GM10248 (cell line): ENCODE data around the gene HSF5.
A peak's percentile ranks its signal among the peaks of the same experiment; 100 is the strongest.

Experiments
- CTCF ChIA-PET: fragments of 300-600 bp; sonication (Branson Sonifier 250); formaldehyde crosslinking; extraction: SDS; loops from one replicate; lab custom pipeline; 2021; ENCODE audit warnings: antibody characterized with exemption; lab: Yijun Ruan, JAX
- POLR2A ChIA-PET: fragments of 350-650 bp; sonication (Branson Sonifier 250); formaldehyde crosslinking; extraction: SDS; loops from one replicate; lab custom pipeline; 2020; ENCODE audit warnings: antibody characterized with exemption; lab: Yijun Ruan, JAX
- DNase-seq: peaks from one replicate; pipeline ENCODE4 v3.0.0; 2012; ENCODE audit errors: extremely low spot score
- CTCF ChIP-seq: IDR thresholded peaks from 2 replicates; pipeline ENCODE4 v1.5.1; 2012; ENCODE audit warnings: mild to moderate bottlenecking, low read depth; ENCODE audit errors: extremely low read depth, missing control alignments, control extremely low read depth

The HSF5 gene

DNA sequence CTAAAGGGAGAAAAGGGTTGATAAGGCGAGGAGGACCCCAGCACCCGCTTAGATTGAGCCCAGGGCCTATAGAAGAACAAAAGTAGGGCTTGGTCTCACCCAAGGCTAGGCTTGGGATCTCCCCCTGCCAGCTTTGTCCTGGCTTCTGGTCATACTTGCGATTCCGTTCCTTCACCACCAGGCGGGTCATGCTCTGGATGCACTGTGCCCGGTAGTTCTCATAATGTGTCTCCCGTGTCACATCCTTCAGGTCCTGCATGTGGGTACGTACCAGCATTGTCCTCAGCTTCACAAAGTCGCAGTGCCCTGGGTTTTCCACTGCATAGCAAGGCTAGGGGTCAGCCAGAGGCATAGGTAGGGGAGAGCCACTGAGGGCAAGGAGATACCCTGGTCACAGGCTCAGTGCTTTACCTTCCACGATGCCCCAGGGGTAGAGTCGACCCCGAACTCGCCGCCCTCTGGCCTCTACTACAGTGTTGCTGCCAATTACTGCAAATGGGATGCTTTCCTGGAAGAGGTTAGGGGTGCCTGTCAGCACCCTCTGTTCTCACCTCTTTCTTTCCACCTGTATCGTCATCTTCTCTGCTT lies 32.7 kb upstream of the HSF5 start:
- POLR2A ChIA-PET, result no interaction called here
- CTCF ChIA-PET, result interaction anchor here (0.8 to 3.0 kb wide), 8 partner anchors 12 to 485 kb away, joined by 3 to 13 read pairs (median 4); no protein-coding TSS in a partner anchor
- DNase-seq, result no peak
- peak; percentile 18 for TF ChIP-seq CTCF

DNA sequence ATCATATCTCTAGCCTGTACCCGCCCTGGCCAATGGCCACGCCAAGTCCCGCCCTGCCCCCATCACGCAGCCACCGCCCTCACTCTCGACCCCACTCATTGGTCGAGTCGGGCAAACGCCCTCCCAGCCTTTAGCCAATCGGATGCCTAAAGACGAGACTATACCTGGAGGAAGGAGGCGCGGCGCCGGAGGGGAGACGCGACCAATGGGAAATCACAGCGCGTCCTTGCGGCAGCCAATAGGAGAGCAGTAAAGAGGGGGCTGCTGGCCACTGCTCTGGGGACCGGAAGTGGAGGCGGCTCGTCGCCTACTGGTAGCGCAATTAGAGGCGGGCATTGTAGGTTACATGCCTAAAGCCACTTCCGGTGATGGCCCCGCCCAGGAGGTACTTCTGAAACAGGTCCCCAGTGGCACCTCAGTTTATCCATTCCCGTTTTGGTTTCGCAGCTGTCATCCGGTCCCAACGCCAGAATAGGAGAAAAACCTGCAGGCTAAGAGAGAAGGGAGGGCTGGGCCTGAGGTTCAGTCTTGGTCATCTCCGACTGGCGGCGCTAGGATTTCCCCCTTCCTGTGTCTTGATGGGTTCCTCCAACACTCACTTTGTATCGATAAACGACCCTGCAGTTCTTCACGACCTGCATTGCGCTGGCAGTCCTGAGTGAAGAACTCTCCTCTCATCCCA lies 29.9 kb upstream of the HSF5 start:
- DNase-seq, result peak; percentile 96
- CTCF ChIA-PET, result interaction anchor here (0.7 to 3.0 kb wide), 16 partner anchors 12 to 513 kb away, joined by 3 to 31 read pairs (median 4); no protein-coding TSS in a partner anchor
- POLR2A ChIA-PET, result interaction anchor here (0.6 to 1.8 kb wide), 6 partner anchors 13 to 140 kb away, joined by 4 to 7 read pairs (median 6); no protein-coding TSS in a partner anchor
- no peak for TF ChIP-seq CTCF

DNA sequence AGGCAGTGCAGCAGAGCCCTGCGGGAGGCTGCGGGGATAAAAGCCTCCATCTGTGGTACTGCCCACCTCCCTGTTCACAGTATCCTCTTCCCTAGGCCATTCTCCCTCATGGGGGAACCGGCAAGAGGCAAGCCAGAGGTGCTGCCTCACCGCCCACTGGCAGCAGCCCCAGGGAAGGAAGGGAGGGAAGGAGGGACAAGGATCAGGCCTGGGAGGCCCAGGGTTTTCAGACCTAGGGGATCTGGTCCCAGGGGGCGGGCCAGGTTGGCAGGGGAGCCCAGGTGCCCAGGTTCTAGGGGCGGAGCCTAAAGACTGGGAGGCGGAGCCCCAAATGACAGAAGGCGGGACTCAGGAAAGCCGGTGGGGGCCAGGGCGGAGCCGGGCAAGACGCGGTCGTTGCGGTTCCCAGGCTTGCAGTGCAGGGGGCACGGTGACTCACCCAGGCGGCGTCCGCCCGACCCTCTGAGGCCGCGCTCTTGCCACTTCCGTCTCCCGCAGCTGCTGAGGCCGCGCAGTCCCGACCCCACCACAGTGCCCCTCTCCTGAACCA lies 29.2 kb upstream of the HSF5 start:
- TF ChIP-seq CTCF, result no peak
- POLR2A ChIA-PET, result interaction anchor here (0.6 to 1.8 kb wide), 3 partner anchors 12 to 140 kb away, joined by 4 to 6 read pairs (median 5); no protein-coding TSS in a partner anchor
- CTCF ChIA-PET, result interaction anchor here (1.4 to 2.6 kb wide), 6 partner anchors 12 to 513 kb away, joined by 3 to 31 read pairs (median 10); no protein-coding TSS in a partner anchor
- no peak for DNase-seq

- ChIA-PET POLR2A (interaction anchor here (0.6 to 1.8 kb wide), 3 partner anchors 11 to 141 kb away, joined by 4 to 6 read pairs (median 5); no protein-coding TSS in a partner anchor), CTCF (interaction anchor here (1.2 to 2.6 kb wide), 5 partner anchors 13 to 514 kb away, joined by 3 to 31 read pairs (median 4); no protein-coding TSS in a partner anchor)
- TF ChIP-seq CTCF, result no peak
- no peak for DNase-seq
These were observed 28.6 kb upstream of the HSF5 start for GRCh38 chr17:58516644-58517377.

DNA sequence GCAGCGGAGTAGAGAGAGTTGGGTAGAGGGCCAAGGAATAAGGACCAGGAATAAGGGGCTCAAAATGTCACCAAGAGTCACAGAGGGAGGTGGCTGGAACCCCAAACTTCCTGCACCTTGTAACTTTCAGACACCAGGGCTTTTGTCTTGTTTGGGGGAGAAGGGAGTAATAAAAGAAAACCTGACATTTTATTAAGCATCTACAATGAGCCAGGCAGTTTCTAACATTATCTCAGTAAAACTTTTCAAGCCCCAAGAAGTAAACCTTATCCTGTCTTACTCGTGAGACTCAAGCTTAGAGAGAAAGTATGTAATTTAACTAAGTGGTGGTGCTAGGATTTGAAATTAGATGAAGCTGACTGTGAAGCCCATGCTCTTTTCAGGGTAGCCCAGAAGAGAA lies 27.1 kb upstream of the HSF5 start:
- ChIA-PET CTCF (interaction anchor here (0.8 to 1.4 kb wide), 6 partner anchors 12 to 490 kb away, joined by 3 to 4 read pairs (median 4); partner anchors contain the start of gene RNF43), POLR2A (interaction anchor here (1.5 kb wide), 2 partner anchors 9 to 116 kb away, joined by 4 to 15 read pairs; no protein-coding TSS in a partner anchor)
- no peak for DNase-seq
- no peak for TF ChIP-seq CTCF
